Right atrium auricular region (tissue), 2 donors: ENCODE measurements around the gene MYO3B. TPM values are rescaled to one million over a fixed set of nuclear protein-coding genes. Genes with fewer than 3 reads are reported as not detected.

Experiments used
- DNase-seq: peaks from one replicate; pipeline ENCODE4 v3.0.0-alpha.2; 2019; ENCODE audit warnings: low spot score
- H3K27ac ChIP-seq, 2 donors: fragments of 200-600 bp; sonication (generic); 1 replicate in 1 of 2; 2 replicates in 1 of 2; pipeline ENCODE4 v1.5.1; 2016 to 2019
- H3K27me3 ChIP-seq, 2 donors: fragments of 200-600 bp; sonication (generic); one replicate each; pipeline versions ENCODE4 v1.5.1 to v1.6.0; 2017 to 2019
- H3K36me3 ChIP-seq: fragments of 200-600 bp; sonication (generic); one replicate; pipeline ENCODE4 v1.5.1; 2016
- H3K4me1 ChIP-seq, 2 donors: fragments of 200-600 bp; sonication (generic); one replicate each; pipeline versions ENCODE4 v1.5.1 to v1.6.0; 2017 to 2019
- H3K4me3 ChIP-seq, 2 donors: fragments of 200-600 bp; sonication (generic); 1 replicate in 1 of 2; 2 replicates in 1 of 2; pipeline ENCODE4 v1.5.1; 2017 to 2019; ENCODE audit warnings: mild to moderate bottlenecking in 1 of 2, moderate library complexity in 1 of 2
- H3K9me3 ChIP-seq, 2 donors: fragments of 200-600 bp; sonication (generic); one replicate each; pipeline ENCODE4 v1.5.1; 2019
- CTCF ChIP-seq, 2 donors: fragments of 200-600 bp; sonication (generic); IDR thresholded peaks; one replicate each; pipeline ENCODE4 v1.5.1; 2019; ENCODE audit warnings: antibody characterized with exemption in 2 of 2
- total RNA-seq, 2 donors: library from RNA; depleted of rRNA; stranded (reverse); fragments of >200 nt; gene quantifications; one replicate each; pipeline ENCODE4 v1.1.0, GENCODE V29; 2016

The MYO3B gene
- total RNA-seq, 2 donors from 2014 or later: not detected

GRCh38 chr2:170553748-170554147 lies 375.8 kb downstream of the MYO3B start:
- TF ChIP-seq CTCF (IDR thresholded peaks at IDR 0.05): no peak
- Histone ChIP-seq H3K4me3 (no peak overlapping the region), H3K36me3 (no peaks in the 10 kb centered on the region), H3K27me3 (no peaks in the 10 kb centered on the region), H3K27ac (no peak overlapping the region), H3K4me1 (peaks cover 0 to 8% of the 10 kb centered on the region in 2 donors), H3K9me3 (peaks cover 0 to 13% of the 10 kb centered on the region in 2 donors)
- no peak for DNase-seq

- H3K36me3 ChIP-seq: no peaks in the 10 kb centered on the region
- H3K27me3 ChIP-seq: no peaks in the 10 kb centered on the region
- DNase-seq: no peak
- no peak overlapping the region for H3K27ac ChIP-seq
- peaks cover 0 to 13% of the 10 kb centered on the region in 2 donors for H3K9me3 ChIP-seq
- peaks cover 0 to 8% of the 10 kb centered on the region in 2 donors for H3K4me1 ChIP-seq
- no peak overlapping the region for H3K4me3 ChIP-seq
- no peak for TF ChIP-seq CTCF (IDR thresholded peaks at IDR 0.05)
Measured at GRCh38 chr2:170554278-170554955, 376.5 kb downstream of the MYO3B start.

GRCh38 chr2:170562928-170563327 lies 385.0 kb downstream of the MYO3B start:
- Histone ChIP-seq H3K27me3 (no peaks in the 10 kb centered on the region), H3K9me3 (no peaks in the 10 kb centered on the region), H3K27ac (no peak overlapping the region), H3K36me3 (no peaks in the 10 kb centered on the region), H3K4me3 (no peak overlapping the region), H3K4me1 (no peaks in the 10 kb centered on the region)
- DNase-seq: no peak
- TF ChIP-seq CTCF (IDR thresholded peaks at IDR 0.05): no peak

- Histone ChIP-seq H3K36me3 (no peaks in the 10 kb centered on the region), H3K27ac (no peak overlapping the region), H3K27me3 (no peaks in the 10 kb centered on the region), H3K9me3 (no peaks in the 10 kb centered on the region), H3K4me3 (no peak overlapping the region), H3K4me1 (no peaks in the 10 kb centered on the region)
- no peak for TF ChIP-seq CTCF (IDR thresholded peaks at IDR 0.05)
- no peak for DNase-seq
Measured at GRCh38 chr2:170563401-170563800, 385.5 kb downstream of the MYO3B start.

GRCh38 chr2:170566138-170566537 lies 388.2 kb downstream of the MYO3B start:
- no peak for TF ChIP-seq CTCF (IDR thresholded peaks at IDR 0.05)
- no peak overlapping the region for H3K27ac ChIP-seq
- no peaks in the 10 kb centered on the region for H3K4me1 ChIP-seq
- no peak for DNase-seq
- no peaks in the 10 kb centered on the region for H3K9me3 ChIP-seq
- no peak overlapping the region for H3K4me3 ChIP-seq
- no peaks in the 10 kb centered on the region for H3K27me3 ChIP-seq
- no peaks in the 10 kb centered on the region for H3K36me3 ChIP-seq

- no peaks in the 10 kb centered on the region for H3K36me3 ChIP-seq
- H3K27me3 ChIP-seq: no peaks in the 10 kb centered on the region
- no peak for DNase-seq
- no peaks in the 10 kb centered on the region for H3K4me1 ChIP-seq
- no peak overlapping the region for H3K4me3 ChIP-seq
- no peak overlapping the region for H3K27ac ChIP-seq
- no peaks in the 10 kb centered on the region for H3K9me3 ChIP-seq
- no peak for TF ChIP-seq CTCF (IDR thresholded peaks at IDR 0.05)
Measured at GRCh38 chr2:170567429-170567828, 389.5 kb downstream of the MYO3B start.
